HL-60 (cell line): ENCODE results near the gene PPFIBP2.

Experiments used
- DNase-seq, 2 experiments: peaks; one replicate each; pipeline ENCODE4 v3.0.0-alpha.2; 2010 to 2020; ENCODE audit warnings: low read depth in 1 of 2, low spot score in 1 of 2
- H3K27ac ChIP-seq: fragments of 250-450 bp; sonication (Bioruptor Pico); replicated peaks from 2 replicates; pipeline ENCODE4 v1.5.1; 2020; ENCODE audit warnings: mild to moderate bottlenecking, moderate library complexity
- H3K27me3 ChIP-seq: fragments of 250-450 bp; sonication (Bioruptor Pico); 2 replicates; pipeline ENCODE4 v1.5.1; 2021; ENCODE audit warnings: mild to moderate bottlenecking, moderate library complexity; ENCODE audit not compliant: insufficient read depth, poor library complexity, severe bottlenecking
- H3K4me3 ChIP-seq: replicated peaks from 2 replicates; pipeline ENCODE4 v1.5.1; 2011; ENCODE audit warnings: mild to moderate bottlenecking, control low read depth, low read length; ENCODE audit not compliant: insufficient read depth
- CTCF ChIP-seq: IDR thresholded peaks from one replicate; pipeline ENCODE4 v1.5.1; 2011; ENCODE audit warnings: low read length, control low read depth, inconsistent platforms; ENCODE audit not compliant: insufficient read depth
- GABPA ChIP-seq: IDR thresholded peaks from 2 replicates; pipeline ENCODE4 v1.6.1; 2012; ENCODE audit warnings: low read depth
- POLR2AphosphoS5 ChIP-seq: IDR thresholded peaks from 2 replicates; pipeline ENCODE4 v1.6.1; 2012; ENCODE audit warnings: low read depth
- REST ChIP-seq: IDR thresholded peaks from 2 replicates; pipeline ENCODE4 v1.6.1; 2012; ENCODE audit warnings: low read depth; ENCODE audit not compliant: insufficient replicate concordance
- SPI1 ChIP-seq: IDR thresholded peaks from 2 replicates; pipeline ENCODE4 v1.6.1; 2012; ENCODE audit warnings: low read depth, mild to moderate bottlenecking, borderline replicate concordance

The PPFIBP2 gene

GRCh38 chr11:7671347-7672215 is 157.8 kb downstream of the PPFIBP2 start:
- Histone ChIP-seq H3K27ac (no peak overlapping the region), H3K27me3 (peaks cover 9% of the 10 kb centered on the region), H3K4me3 (no peak overlapping the region)
- DNase-seq = no peak
- TF ChIP-seq GABPA (no peak), CTCF (no peak), REST (no peak), SPI1 (no peak), POLR2AphosphoS5 (no peak)

GRCh38 chr11:7672276-7672959 is 158.6 kb downstream of the PPFIBP2 start:
- TF ChIP-seq SPI1 (no peak), CTCF (no peak), POLR2AphosphoS5 (no peak), REST (no peak), GABPA (no peak)
- DNase-seq = no peak
- Histone ChIP-seq H3K27me3 (peaks cover 9% of the 10 kb centered on the region), H3K4me3 (no peak overlapping the region), H3K27ac (no peak overlapping the region)

- TF ChIP-seq REST (no peak), POLR2AphosphoS5 (no peak), GABPA (no peak)
- no peak for DNase-seq
- Histone ChIP-seq H3K4me3 (no peak within 1 kb of the TSS), H3K27me3 (peaks cover 9% of the 10 kb centered on the region), H3K27ac (no peak within 1 kb of the TSS)
These were observed 159.3 kb downstream of the PPFIBP2 start, which contains the start of gene CYB5R2 for GRCh38 chr11:7672960-7673723. Gene CYB5R2 (minus strand): TSS chr11:7673500. CDS start chr11:7672825, 675 bp downstream.
